Measurements from ENCODE around the gene TCEAL1. TPM values are rescaled to one million over a fixed set of nuclear protein-coding genes. Genes with fewer than 3 reads are reported as not detected.
A peak's percentile ranks its signal among the peaks of the same experiment; 100 is the strongest.

Gene TCEAL1
- total RNA-seq, 1 experiment from 2014 or later = 4.9 TPM

DNA sequence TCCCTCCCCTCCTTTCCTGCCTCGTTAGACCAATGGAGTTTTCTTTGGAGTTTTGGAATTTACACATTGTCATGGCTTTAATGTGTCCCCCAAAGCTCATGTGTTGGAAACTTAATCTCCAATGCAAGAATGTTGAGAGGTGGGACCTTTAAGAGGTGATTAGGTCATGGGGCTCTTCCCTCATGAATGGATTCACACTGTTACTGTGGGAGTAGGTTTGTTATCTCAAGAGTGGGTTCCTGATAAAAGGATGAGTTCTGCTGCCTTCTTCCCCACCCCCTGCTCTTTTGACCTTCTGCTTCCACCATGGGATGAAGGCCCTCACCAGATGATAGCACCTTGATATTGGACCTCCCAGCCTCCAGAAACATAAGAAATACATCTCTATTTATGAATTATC, 41.0 kb downstream of the TCEAL1 start:
- no peak for DNase-seq (ENCODE audit: low spot score)
- Mint-ChIP-seq H3K36me3 (no peaks in the 10 kb centered on the region), H3K4me1 (peaks cover 2% of the 10 kb centered on the region; the same call in 1 of the 2 replicates), H3K9me3 (no peaks in the 10 kb centered on the region), H3K27ac (no peak overlapping the region), H3K27me3 (ENCODE audit: low read depth) (peaks cover 4% of the 10 kb centered on the region; the same call in 1 of the 2 replicates), H3K4me3 (no peak overlapping the region)
- CTCF ChIA-PET = no interaction called here
- ATAC-seq = no peak
- no peak for TF ChIP-seq GABPB1 (CRISPR knock-in tag; IDR thresholded peaks at IDR 0.05)
- TF ChIP-seq E2F5 (CRISPR knock-in tag; IDR thresholded peaks at IDR 0.05) = no peak
- TF ChIP-seq, protein P1, sequence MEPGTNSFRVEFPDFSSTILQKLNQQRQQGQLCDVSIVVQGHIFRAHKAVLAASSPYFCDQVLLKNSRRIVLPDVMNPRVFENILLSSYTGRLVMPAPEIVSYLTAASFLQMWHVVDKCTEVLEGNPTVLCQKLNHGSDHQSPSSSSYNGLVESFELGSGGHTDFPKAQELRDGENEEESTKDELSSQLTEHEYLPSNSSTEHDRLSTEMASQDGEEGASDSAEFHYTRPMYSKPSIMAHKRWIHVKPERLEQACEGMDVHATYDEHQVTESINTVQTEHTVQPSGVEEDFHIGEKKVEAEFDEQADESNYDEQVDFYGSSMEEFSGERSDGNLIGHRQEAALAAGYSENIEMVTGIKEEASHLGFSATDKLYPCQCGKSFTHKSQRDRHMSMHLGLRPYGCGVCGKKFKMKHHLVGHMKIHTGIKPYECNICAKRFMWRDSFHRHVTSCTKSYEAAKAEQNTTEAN (CRISPR knock-in tag; IDR thresholded peaks at IDR 0.05) = no peak
- TF ChIP-seq ZNF138 (CRISPR knock-in tag; conservative IDR thresholded peaks at IDR 0.05) = no peak
- TF ChIP-seq ZNF317 (CRISPR knock-in tag; IDR thresholded peaks at IDR 0.05; ENCODE audit: borderline replicate concordance, low read depth) = no peak
- TF ChIP-seq, protein P2, sequence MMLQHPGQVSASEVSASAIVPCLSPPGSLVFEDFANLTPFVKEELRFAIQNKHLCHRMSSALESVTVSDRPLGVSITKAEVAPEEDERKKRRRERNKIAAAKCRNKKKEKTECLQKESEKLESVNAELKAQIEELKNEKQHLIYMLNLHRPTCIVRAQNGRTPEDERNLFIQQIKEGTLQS (CRISPR knock-in tag; conservative IDR thresholded peaks at IDR 0.05) = no peak
- no peak for TF ChIP-seq ZNF263 (CRISPR knock-in tag; IDR thresholded peaks at IDR 0.05; ENCODE audit: low read depth)
- no peak for TF ChIP-seq HMGA2 (CRISPR knock-in tag; IDR thresholded peaks at IDR 0.05)
- TF ChIP-seq ZMAT4 (CRISPR knock-in tag; IDR thresholded peaks at IDR 0.05) = no peak
- no peak for TF ChIP-seq ZNF121 (CRISPR knock-in tag; IDR thresholded peaks at IDR 0.05)
- no peak for TF ChIP-seq ETV6 (CRISPR knock-in tag; IDR thresholded peaks at IDR 0.05)
- no peak for TF ChIP-seq TEAD1 (CRISPR knock-in tag; IDR thresholded peaks at IDR 0.05)
- TF ChIP-seq EMX1 (CRISPR knock-in tag; IDR thresholded peaks at IDR 0.05) = no peak
- TF ChIP-seq, protein P3, sequence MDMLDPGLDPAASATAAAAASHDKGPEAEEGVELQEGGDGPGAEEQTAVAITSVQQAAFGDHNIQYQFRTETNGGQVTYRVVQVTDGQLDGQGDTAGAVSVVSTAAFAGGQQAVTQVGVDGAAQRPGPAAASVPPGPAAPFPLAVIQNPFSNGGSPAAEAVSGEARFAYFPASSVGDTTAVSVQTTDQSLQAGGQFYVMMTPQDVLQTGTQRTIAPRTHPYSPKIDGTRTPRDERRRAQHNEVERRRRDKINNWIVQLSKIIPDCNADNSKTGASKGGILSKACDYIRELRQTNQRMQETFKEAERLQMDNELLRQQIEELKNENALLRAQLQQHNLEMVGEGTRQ (CRISPR knock-in tag; IDR thresholded peaks at IDR 0.05) = no peak
- no peak for TF ChIP-seq ZNF671 (CRISPR knock-in tag; IDR thresholded peaks at IDR 0.05)
- TF ChIP-seq ZNF281 (CRISPR knock-in tag; IDR thresholded peaks at IDR 0.05) = no peak
- POLR2A ChIA-PET = no interaction called here

DNA sequence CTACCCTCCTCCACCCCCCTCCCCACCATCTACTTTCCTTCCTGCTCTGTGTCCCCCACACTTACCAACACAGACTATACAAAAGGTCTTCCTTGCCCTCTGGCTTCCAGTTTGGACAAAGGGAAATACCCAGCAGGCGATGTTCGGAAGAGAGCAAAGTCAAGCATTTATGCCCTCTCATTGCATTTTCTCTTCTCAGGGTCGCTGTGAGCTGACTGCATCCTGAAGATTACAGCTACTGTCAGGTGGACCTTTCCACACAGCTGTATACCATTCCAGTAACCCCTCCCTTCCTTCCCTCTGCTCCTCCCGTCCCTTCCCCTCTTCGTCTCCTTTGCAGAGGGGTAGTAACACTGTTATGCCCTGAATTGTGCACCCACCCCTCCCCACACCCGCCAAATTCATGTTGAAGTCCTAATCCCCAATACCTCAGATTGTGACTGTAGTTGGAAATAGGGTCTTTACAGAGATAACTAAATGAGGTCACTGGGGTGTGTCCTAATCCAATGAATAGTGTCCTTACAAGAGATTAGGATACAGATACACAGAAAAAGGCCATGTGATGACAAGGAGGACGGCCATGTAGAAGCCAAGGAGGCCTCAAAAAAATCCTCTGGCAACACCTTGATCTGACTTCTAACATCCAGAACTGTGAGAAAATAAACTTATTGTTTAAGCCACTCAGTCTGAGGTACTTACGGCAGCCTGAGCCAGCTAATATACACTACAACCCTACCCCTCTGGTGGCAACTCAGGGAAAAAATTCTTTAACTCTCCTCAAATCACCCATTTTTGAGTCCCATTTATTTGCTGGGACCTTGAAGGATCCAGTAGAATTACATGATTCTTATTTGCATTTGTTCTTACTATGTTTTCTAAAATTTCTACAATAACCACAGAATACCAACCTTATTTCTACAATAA, 46.0 kb downstream of the TCEAL1 start:
- H3K9me3 Mint-ChIP-seq = no peaks in the 10 kb centered on the region
- ATAC-seq (peak; percentile 81), DNase-seq (ENCODE audit: low spot score) (no peak)
- TF ChIP-seq SMAD4 (CRISPR knock-in tag; IDR thresholded peaks at IDR 0.05) = no peak
- TF ChIP-seq, protein P1 (CRISPR knock-in tag; IDR thresholded peaks at IDR 0.05) = no peak
- TF ChIP-seq, protein P4, sequence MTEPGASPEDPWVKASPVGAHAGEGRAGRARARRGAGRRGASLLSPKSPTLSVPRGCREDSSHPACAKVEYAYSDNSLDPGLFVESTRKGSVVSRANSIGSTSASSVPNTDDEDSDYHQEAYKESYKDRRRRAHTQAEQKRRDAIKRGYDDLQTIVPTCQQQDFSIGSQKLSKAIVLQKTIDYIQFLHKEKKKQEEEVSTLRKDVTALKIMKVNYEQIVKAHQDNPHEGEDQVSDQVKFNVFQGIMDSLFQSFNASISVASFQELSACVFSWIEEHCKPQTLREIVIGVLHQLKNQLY (CRISPR knock-in tag; IDR thresholded peaks at IDR 0.05) = no peak
- TF ChIP-seq, protein P5, sequence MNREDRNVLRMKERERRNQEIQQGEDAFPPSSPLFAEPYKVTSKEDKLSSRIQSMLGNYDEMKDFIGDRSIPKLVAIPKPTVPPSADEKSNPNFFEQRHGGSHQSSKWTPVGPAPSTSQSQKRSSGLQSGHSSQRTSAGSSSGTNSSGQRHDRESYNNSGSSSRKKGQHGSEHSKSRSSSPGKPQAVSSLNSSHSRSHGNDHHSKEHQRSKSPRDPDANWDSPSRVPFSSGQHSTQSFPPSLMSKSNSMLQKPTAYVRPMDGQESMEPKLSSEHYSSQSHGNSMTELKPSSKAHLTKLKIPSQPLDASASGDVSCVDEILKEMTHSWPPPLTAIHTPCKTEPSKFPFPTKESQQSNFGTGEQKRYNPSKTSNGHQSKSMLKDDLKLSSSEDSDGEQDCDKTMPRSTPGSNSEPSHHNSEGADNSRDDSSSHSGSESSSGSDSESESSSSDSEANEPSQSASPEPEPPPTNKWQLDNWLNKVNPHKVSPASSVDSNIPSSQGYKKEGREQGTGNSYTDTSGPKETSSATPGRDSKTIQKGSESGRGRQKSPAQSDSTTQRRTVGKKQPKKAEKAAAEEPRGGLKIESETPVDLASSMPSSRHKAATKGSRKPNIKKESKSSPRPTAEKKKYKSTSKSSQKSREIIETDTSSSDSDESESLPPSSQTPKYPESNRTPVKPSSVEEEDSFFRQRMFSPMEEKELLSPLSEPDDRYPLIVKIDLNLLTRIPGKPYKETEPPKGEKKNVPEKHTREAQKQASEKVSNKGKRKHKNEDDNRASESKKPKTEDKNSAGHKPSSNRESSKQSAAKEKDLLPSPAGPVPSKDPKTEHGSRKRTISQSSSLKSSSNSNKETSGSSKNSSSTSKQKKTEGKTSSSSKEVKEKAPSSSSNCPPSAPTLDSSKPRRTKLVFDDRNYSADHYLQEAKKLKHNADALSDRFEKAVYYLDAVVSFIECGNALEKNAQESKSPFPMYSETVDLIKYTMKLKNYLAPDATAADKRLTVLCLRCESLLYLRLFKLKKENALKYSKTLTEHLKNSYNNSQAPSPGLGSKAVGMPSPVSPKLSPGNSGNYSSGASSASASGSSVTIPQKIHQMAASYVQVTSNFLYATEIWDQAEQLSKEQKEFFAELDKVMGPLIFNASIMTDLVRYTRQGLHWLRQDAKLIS (CRISPR knock-in tag; IDR thresholded peaks at IDR 0.05; ENCODE audit: borderline replicate concordance) = no peak
- POLR2A ChIA-PET = interaction anchor here (0.9 kb wide), 1 partner anchor 11 kb away, joined by 3 read pairs; no protein-coding TSS in a partner anchor
- H3K36me3 Mint-ChIP-seq = peaks cover 40% of the 10 kb centered on the region
- H3K27ac Mint-ChIP-seq = peak overlapping the region; percentile 78
- H3K4me1 Mint-ChIP-seq = peaks cover 7% of the 10 kb centered on the region
- CTCF ChIA-PET = interaction anchor here (1.5 kb wide), 1 partner anchor 45 kb away, joined by 5 read pairs; no protein-coding TSS in a partner anchor
- H3K27me3 Mint-ChIP-seq (ENCODE audit: low read depth) = no peaks in the 10 kb centered on the region
- no peak overlapping the region for H3K4me3 Mint-ChIP-seq
